Activated CD8-positive, alpha-beta memory T cell treated with anti-CD3 and anti-CD28 coated beads, Interleukin-2, amount 50 U/mL, for 24 hours (primary cell): Measurements from ENCODE around the gene LOXL3.

Source experiments
- DNase-seq: peaks from one replicate; pipeline ENCODE4 v3.0.0-alpha.2; 2020; ENCODE audit errors: extremely low read depth

The LOXL3 gene

GRCh38 chr2:74550231-74550630 is 3.5 kb downstream of the LOXL3 start:
- no peak for DNase-seq

- no peak for DNase-seq
Observed at GRCh38 chr2:74548900-74549826, 4.6 kb downstream of the LOXL3 start.

DNA sequence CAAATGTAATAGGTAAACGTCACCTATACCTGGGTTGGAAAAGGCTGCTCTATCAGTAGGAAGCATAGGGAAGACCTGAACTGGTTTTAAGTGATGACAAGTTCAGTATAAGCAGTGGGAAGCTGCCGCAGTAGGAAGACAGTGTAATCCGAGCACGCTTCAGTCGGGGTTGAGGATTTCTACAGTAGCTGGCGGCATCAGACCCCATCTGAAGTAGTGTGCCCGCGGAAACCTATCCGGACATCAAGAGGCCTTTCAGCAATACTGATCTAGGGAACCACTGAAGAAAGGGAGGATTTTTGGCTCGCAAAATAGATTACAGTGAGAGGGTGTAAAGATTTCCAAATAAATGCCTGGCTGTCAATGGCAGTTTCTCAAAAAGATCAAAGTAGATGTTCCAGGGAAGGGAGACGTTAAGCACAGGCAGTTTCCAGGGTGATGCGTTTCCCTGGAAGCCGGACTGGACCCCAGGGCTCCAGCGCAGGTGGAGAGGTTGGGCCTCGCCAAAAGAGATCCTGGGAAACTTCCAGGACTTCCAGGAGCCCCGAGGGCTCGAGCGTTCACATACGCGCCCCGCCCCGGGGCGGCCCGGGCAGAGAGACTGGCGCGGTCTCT is 5.3 kb downstream of the LOXL3 start:
- no peak for DNase-seq

GRCh38 chr2:74546004-74546403 is 7.7 kb downstream of the LOXL3 start:
- DNase-seq: no peak

- no peak for DNase-seq
Observed at GRCh38 chr2:74544634-74545033, 9.1 kb downstream of the LOXL3 start.

- DNase-seq: no peak
Observed at GRCh38 chr2:74542978-74543377, 10.8 kb downstream of the LOXL3 start.

- no peak for DNase-seq
Observed at GRCh38 chr2:74540291-74540690, 13.5 kb downstream of the LOXL3 start.

- DNase-seq: no peak
Observed at GRCh38 chr2:74538881-74539339, 14.8 kb downstream of the LOXL3 start.

- DNase-seq: no peak
Observed at GRCh38 chr2:74537140-74537539, 16.6 kb downstream of the LOXL3 start.

GRCh38 chr2:74536166-74536950 is 17.4 kb downstream of the LOXL3 start:
- DNase-seq: no peak

DNA sequence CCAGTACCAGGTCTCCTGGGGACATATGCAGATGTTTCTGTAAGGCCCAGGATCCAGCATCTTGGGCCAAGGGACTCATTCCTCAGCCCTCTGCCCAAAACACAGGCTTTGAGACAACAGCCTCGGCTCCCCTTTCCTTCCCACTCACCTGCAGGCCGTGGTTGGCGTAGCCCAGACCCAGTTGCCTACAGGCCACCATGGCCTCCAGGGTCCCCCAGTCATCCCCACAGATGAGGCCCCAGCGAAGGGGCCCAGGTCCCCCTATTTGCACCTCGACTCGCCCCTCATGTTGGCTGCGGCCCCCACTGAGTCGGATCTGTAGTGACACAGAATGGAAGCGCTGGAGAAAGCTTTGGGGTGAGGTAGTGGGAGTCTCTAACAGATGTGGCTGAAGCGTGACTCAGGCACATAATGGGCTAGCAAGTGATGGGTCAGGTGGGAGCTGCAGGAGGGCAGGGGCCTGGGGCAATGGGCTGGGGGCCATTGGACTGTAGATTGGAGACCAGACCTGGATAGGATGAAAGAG is 18.2 kb downstream of the LOXL3 start:
- no peak for DNase-seq

DNA sequence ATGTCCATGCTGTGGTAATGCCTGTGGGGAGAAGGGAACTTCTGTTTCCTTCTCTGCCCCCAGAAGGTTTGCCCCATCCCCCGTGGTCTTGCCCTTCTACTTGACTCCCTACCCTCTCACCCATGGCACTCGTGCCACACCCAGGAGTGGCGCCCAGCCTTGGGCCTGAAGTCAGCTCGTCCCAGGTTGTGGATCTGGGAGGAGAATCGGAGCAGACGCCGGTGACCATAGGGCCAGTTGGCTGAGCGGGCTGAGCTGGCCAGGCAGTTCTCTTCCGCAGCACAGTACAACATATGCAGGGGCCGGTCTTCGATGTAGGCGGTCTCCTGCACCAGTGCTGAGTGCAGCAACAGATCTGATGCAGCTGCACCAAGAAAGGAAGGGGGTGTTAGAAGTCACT is 19.3 kb downstream of the LOXL3 start:
- no peak for DNase-seq

GRCh38 chr2:74533464-74533863 is 20.3 kb downstream of the LOXL3 start:
- no peak for DNase-seq

GRCh38 chr2:74532222-74532621 is 21.5 kb downstream of the LOXL3 start:
- DNase-seq: no peak

DNA sequence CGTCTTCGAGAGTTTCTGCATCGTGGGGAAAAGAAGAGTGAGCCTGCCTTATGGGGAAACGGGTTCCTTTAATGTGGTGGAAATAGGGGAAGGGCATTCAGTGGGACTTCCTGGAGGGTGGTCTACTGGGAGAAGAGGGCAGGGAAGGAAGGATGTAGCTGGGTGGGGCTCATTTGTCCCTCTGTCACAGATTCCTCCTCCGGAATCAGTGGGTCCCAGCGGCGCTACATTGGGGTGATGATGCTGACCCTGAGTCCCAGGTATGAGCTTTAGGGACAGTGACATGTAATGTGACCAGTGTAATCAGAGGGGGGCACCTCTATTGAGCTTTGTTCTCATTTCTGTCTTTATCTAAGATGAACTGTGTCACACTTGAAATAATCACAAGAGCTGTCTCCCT is 22.1 kb downstream of the LOXL3 start:
- no peak for DNase-seq

- DNase-seq: no peak
Observed at GRCh38 chr2:74530239-74531187, 23.2 kb downstream of the LOXL3 start.

- DNase-seq: peak; percentile 80
Observed at GRCh38 chr2:74529357-74530238, 24.1 kb downstream of the LOXL3 start, which contains the start of the genes AUP1 and HTRA2. AUP1 (minus strand) TSS chr2:74529706; CDS start chr2:74529629, 77 bp downstream. HTRA2 (plus strand) TSS chr2:74529933; CDS start chr2:74530007, 74 bp downstream.

DNA sequence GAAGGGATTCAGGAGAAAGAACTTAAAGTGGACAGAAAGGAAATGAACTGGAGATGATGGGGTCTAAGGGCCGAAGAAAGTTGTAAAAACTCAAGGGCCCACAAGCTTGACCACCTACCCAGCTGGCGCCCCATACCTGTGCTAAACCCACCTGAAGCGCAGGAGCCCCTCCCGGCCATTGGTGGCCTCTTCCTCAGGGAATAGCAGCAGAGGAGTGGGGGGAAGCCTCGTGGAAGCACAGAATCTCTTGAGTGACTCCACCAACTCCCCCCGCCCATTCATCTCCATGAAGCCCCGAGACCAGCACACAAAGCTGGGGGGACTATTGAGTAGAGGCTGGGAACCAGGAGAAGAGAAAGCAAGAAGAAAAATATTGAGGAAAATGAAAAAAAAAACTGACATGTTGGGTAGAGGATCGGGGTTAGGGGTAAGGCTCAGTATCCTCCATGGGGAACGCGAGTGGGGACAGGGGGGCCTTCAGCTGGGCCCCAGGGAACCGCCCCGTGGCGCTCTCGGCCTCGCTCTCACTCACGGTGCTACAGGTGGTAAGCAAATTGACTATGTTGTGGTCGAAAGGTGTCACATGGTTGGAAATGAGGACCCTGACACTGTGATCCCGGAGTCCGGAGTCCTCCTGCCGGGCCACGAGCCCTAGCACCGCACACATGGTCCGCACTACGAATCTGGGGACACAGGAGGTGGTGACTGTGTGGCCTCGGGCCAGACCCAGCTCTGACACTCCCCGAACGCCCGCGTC is 25.0 kb downstream of the LOXL3 start:
- DNase-seq: no peak

DNA sequence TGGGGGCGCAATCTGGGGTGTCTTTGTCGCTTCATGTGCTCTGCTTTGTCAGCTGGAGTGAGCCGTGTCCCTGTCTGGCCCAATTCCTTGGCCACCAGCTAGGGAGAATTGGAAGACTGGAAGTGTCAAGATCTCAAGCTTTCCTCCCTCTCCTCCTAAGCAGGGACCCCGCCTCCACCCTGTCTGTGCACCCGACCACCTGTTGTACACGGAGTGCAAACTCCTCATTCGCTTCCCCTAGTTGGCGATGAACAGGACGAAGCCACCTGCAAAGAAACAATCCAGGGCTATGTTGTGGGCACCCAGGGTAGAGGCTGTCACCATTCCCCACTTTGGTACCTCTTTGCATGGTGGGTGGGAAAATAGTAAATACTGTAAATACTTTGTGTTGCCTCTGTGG is 26.0 kb downstream of the LOXL3 start:
- no peak for DNase-seq
